Superior temporal gyrus (tissue), 1 donor: Measurements from ENCODE around the gene AOAH.
"Not testable (repeated sequence)": the region's sequence is repeated elsewhere in the genome, so short reads cannot be mapped to it uniquely, and the experiment has no call there.

ENCODE experiments used
- DNase-seq: peaks from one replicate; pipeline ENCODE4 v3.0.0-alpha.2; 2016; ENCODE audit errors: extremely low spot score

The AOAH gene

GRCh38 chr7:36469236-36469635 lies 255.1 kb downstream of the AOAH start:
- DNase-seq: no peak

- no peak for DNase-seq
Observed at GRCh38 chr7:36468370-36469101, 255.8 kb downstream of the AOAH start.

GRCh38 chr7:36466001-36466400 lies 258.3 kb downstream of the AOAH start:
- not testable (repeated sequence) for DNase-seq

- DNase-seq: no peak
Observed at GRCh38 chr7:36464271-36464670, 260.0 kb downstream of the AOAH start.
